ENCODE results near the gene RAP2A.

The RAP2A gene

DNA sequence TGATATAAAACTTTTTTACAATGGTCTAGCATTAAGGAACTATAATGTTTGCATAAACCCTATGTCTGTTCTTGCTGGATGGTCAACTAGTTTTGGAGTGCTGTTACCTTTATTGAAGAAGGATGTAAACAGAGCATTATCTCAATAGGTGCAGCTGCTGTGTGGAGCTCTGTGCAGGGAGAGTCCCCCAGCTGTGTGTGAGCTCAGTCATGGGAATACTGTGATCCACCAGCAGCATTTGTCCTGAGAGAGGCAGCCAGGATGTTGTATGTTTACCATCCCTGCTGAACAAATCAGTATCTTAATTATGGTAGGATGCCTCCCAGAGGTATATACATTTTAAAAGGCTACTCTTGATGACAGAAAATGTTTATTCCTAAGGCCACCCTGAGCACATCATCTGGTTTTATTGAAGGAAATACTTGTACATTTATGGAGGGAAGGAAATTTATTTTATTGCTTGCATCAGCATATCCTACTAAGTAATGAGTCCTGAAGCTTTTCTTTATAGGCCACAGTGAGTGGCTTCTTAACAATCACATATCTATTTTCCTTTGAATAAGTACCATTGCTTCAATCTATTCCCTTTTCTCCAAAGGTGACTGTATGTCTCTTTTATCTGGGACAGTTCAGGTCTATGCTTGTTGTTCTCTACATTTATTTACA, 11.7 kb downstream of the RAP2A start:
- no peak overlapping the region for H3K27ac ChIP-seq (ENCODE audit: insufficient read depth, low read depth, low read length, poor library complexity, severe bottlenecking)
- no peaks in the 10 kb centered on the region for H3K36me3 ChIP-seq (ENCODE audit: control insufficient read depth, insufficient read depth, low read length)

GRCh38 chr13:97446448-97446847, 12.5 kb downstream of the RAP2A start:
- H3K27me3 ChIP-seq (ENCODE audit: control insufficient read depth, insufficient read depth, low read length, poor library complexity, severe bottlenecking) = no peaks in the 10 kb centered on the region
- no peaks in the 10 kb centered on the region for H3K4me1 ChIP-seq (ENCODE audit: control insufficient read depth, insufficient read depth, low read length)
- no peak overlapping the region for H3K4me3 ChIP-seq (ENCODE audit: insufficient read depth, low read depth, low read length)
- no peaks in the 10 kb centered on the region for H3K9me3 ChIP-seq (ENCODE audit: control insufficient read depth, low read length)
- WGBS, 2 experiments = 94 to 96% methylated on average over 5 of the region's 5 CpGs
- no peaks in the 10 kb centered on the region for H3K36me3 ChIP-seq (ENCODE audit: control insufficient read depth, insufficient read depth, low read length)
- no peak overlapping the region for H3K27ac ChIP-seq (ENCODE audit: insufficient read depth, low read depth, low read length, poor library complexity, severe bottlenecking)

More for the DNA sequence above, 11.7 kb downstream of the RAP2A start:
- H3K9me3 ChIP-seq (ENCODE audit: control insufficient read depth, low read length) = no peaks in the 10 kb centered on the region
- no peaks in the 10 kb centered on the region for H3K27me3 ChIP-seq (ENCODE audit: control insufficient read depth, insufficient read depth, low read length, poor library complexity, severe bottlenecking)
- H3K4me3 ChIP-seq (ENCODE audit: insufficient read depth, low read depth, low read length) = no peak overlapping the region
- no peaks in the 10 kb centered on the region for H3K4me1 ChIP-seq (ENCODE audit: control insufficient read depth, insufficient read depth, low read length)

- Histone ChIP-seq H3K27ac (ENCODE audit: insufficient read depth, low read depth, low read length, poor library complexity, severe bottlenecking) (no peak overlapping the region), H3K36me3 (ENCODE audit: control insufficient read depth, insufficient read depth, low read length) (peaks cover 4% of the 10 kb centered on the region), H3K4me1 (ENCODE audit: control insufficient read depth, insufficient read depth, low read length) (no peaks in the 10 kb centered on the region), H3K4me3 (ENCODE audit: insufficient read depth, low read depth, low read length) (no peak overlapping the region), H3K27me3 (ENCODE audit: control insufficient read depth, insufficient read depth, low read length, poor library complexity, severe bottlenecking) (no peaks in the 10 kb centered on the region), H3K9me3 (ENCODE audit: control insufficient read depth, low read length) (peaks cover 1% of the 10 kb centered on the region)
- WGBS, 2 experiments = 90 to 96% methylated on average over 5 of the region's 5 CpGs
These were observed 14.7 kb downstream of the RAP2A start for GRCh38 chr13:97448503-97449251.

GRCh38 chr13:97454699-97455098, 20.7 kb downstream of the RAP2A start:
- H3K9me3 ChIP-seq (ENCODE audit: control insufficient read depth, low read length) = peaks cover 2% of the 10 kb centered on the region
- no peak overlapping the region for H3K4me3 ChIP-seq (ENCODE audit: insufficient read depth, low read depth, low read length)
- peaks cover 4% of the 10 kb centered on the region for H3K36me3 ChIP-seq (ENCODE audit: control insufficient read depth, insufficient read depth, low read length)
- H3K27me3 ChIP-seq (ENCODE audit: control insufficient read depth, insufficient read depth, low read length, poor library complexity, severe bottlenecking) = no peaks in the 10 kb centered on the region
- no peaks in the 10 kb centered on the region for H3K4me1 ChIP-seq (ENCODE audit: control insufficient read depth, insufficient read depth, low read length)
- no peak overlapping the region for H3K27ac ChIP-seq (ENCODE audit: insufficient read depth, low read depth, low read length, poor library complexity, severe bottlenecking)

- H3K36me3 ChIP-seq (ENCODE audit: control insufficient read depth, insufficient read depth, low read length) = peaks cover 4% of the 10 kb centered on the region
- no peak overlapping the region for H3K27ac ChIP-seq (ENCODE audit: insufficient read depth, low read depth, low read length, poor library complexity, severe bottlenecking)
- no peak overlapping the region for H3K4me3 ChIP-seq (ENCODE audit: insufficient read depth, low read depth, low read length)
- 77 to 88% methylated on average over 2 to 3 of the region's 3 CpGs for WGBS, 2 experiments
- no peaks in the 10 kb centered on the region for H3K27me3 ChIP-seq (ENCODE audit: control insufficient read depth, insufficient read depth, low read length, poor library complexity, severe bottlenecking)
- peaks cover 2% of the 10 kb centered on the region for H3K9me3 ChIP-seq (ENCODE audit: control insufficient read depth, low read length)
- no peaks in the 10 kb centered on the region for H3K4me1 ChIP-seq (ENCODE audit: control insufficient read depth, insufficient read depth, low read length)
These were observed 22.1 kb downstream of the RAP2A start for GRCh38 chr13:97456047-97456446.

DNA sequence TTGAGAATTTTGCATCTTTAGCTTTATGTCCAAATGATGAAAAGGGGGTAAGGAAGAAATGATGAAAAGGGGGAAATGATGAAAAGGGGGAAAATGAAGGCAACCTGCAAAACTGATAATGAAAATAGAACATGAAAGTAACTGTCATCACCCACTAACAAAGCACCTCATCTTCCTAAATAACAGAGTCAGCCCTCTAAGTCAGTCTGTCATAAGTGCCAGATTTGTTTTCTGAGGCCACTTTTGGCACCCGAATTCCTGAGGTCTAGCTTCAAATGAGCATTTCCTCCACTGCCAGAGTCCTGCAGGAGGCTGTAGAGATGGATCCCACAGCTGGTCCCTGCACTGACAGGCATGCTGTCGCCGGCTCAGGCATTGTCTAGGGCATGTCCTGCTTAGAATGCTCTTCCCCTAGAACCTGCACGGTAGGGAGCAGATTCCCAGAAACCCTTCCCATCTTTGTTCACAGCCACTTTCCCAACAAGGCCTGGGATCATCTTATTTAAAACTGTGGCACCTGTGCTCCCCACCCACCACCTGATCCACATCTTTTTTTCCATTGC, 25.3 kb downstream of the RAP2A start:
- no peaks in the 10 kb centered on the region for H3K27me3 ChIP-seq (ENCODE audit: control insufficient read depth, insufficient read depth, low read length, poor library complexity, severe bottlenecking)
- H3K4me3 ChIP-seq (ENCODE audit: insufficient read depth, low read depth, low read length) = no peak overlapping the region
- no peaks in the 10 kb centered on the region for H3K4me1 ChIP-seq (ENCODE audit: control insufficient read depth, insufficient read depth, low read length)
- no peak overlapping the region for H3K27ac ChIP-seq (ENCODE audit: insufficient read depth, low read depth, low read length, poor library complexity, severe bottlenecking)
- H3K36me3 ChIP-seq (ENCODE audit: control insufficient read depth, insufficient read depth, low read length) = peaks cover 2% of the 10 kb centered on the region
- H3K9me3 ChIP-seq (ENCODE audit: control insufficient read depth, low read length) = no peaks in the 10 kb centered on the region
- 80 to 83% methylated on average over 4 of the region's 4 CpGs for WGBS, 2 experiments

GRCh38 chr13:97460004-97460775, 26.2 kb downstream of the RAP2A start:
- Histone ChIP-seq H3K27me3 (ENCODE audit: control insufficient read depth, insufficient read depth, low read length, poor library complexity, severe bottlenecking) (no peaks in the 10 kb centered on the region), H3K9me3 (ENCODE audit: control insufficient read depth, low read length) (no peaks in the 10 kb centered on the region), H3K4me3 (ENCODE audit: insufficient read depth, low read depth, low read length) (no peak overlapping the region), H3K27ac (ENCODE audit: insufficient read depth, low read depth, low read length, poor library complexity, severe bottlenecking) (no peak overlapping the region), H3K4me1 (ENCODE audit: control insufficient read depth, insufficient read depth, low read length) (no peaks in the 10 kb centered on the region), H3K36me3 (ENCODE audit: control insufficient read depth, insufficient read depth, low read length) (peaks cover 5% of the 10 kb centered on the region)
- WGBS, 2 experiments = 97 to 98% methylated on average over 7 of the region's 7 CpGs

DNA sequence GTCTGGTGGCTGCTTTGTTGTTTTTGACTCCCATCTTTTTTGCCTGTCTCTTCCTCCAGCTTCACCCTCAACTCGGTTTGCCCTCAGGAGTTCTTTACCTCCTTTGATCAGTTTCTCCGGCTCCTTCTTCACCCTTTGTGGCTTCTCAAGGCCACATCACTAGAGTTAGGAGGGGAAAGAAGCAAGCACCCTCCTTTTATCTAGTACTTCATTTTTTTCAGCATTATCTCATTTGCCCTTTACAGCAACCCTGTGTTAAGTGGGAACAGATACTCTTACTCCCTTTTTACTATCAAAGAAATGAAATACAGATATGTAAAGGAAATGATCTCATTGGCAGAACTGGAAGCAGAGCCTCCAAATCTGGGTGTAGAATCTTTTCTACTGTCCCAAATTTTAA, 26.9 kb downstream of the RAP2A start:
- Histone ChIP-seq H3K4me3 (ENCODE audit: insufficient read depth, low read depth, low read length) (no peak overlapping the region), H3K9me3 (ENCODE audit: control insufficient read depth, low read length) (no peaks in the 10 kb centered on the region), H3K4me1 (ENCODE audit: control insufficient read depth, insufficient read depth, low read length) (no peaks in the 10 kb centered on the region), H3K36me3 (ENCODE audit: control insufficient read depth, insufficient read depth, low read length) (peaks cover 5% of the 10 kb centered on the region), H3K27me3 (ENCODE audit: control insufficient read depth, insufficient read depth, low read length, poor library complexity, severe bottlenecking) (no peaks in the 10 kb centered on the region), H3K27ac (ENCODE audit: insufficient read depth, low read depth, low read length, poor library complexity, severe bottlenecking) (no peak overlapping the region)
- 89 to 91% methylated on average over 2 of the region's 2 CpGs for WGBS, 2 experiments

DNA sequence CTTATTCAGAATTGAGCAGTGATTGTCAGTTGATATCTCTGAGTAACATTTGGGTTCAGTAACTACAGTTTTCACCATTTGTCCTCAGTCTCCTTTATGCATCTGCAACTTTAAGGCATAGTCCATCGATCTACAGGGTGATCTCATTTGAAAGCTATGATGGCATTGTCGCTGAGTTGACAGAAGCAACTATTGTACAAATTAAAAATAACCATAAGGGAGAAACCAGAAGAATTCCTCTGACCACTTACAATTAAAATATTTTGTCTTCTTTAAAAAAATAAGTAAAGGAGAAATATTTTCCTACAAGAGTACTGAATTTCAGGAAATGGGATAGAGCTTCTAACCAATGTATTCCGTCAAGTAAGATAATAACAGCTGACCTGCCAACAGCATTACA, 30.6 kb downstream of the RAP2A start:
- no peak overlapping the region for H3K27ac ChIP-seq (ENCODE audit: insufficient read depth, low read depth, low read length, poor library complexity, severe bottlenecking)
- H3K9me3 ChIP-seq (ENCODE audit: control insufficient read depth, low read length) = no peaks in the 10 kb centered on the region
- 96 to 100% methylated on average over 2 to 3 of the region's 3 CpGs for WGBS, 2 experiments
- H3K4me1 ChIP-seq (ENCODE audit: control insufficient read depth, insufficient read depth, low read length) = no peaks in the 10 kb centered on the region
- no peaks in the 10 kb centered on the region for H3K27me3 ChIP-seq (ENCODE audit: control insufficient read depth, insufficient read depth, low read length, poor library complexity, severe bottlenecking)
- H3K36me3 ChIP-seq (ENCODE audit: control insufficient read depth, insufficient read depth, low read length) = peaks cover 5% of the 10 kb centered on the region
- H3K4me3 ChIP-seq (ENCODE audit: insufficient read depth, low read depth, low read length) = no peak overlapping the region

DNA sequence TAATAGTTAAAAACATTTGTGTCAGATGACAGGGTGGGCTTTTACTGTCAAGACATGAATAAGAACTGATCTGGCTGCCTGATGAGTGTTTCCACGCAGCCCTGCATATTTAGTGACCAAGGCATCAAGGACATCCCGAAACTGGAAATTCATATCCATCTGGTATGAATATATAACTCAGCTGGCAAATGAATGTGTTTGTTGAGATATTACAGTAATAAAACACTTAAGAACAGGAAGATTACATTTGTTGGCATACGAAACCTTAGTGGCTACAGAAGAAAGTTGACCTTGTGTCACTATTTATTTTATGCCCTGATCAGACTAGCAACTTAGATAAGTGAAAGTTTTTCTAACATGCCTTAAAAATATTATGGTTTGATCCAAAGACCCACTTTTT, 32.8 kb downstream of the RAP2A start:
- Histone ChIP-seq H3K9me3 (ENCODE audit: control insufficient read depth, low read length) (no peaks in the 10 kb centered on the region), H3K36me3 (ENCODE audit: control insufficient read depth, insufficient read depth, low read length) (peaks cover 5% of the 10 kb centered on the region), H3K4me3 (ENCODE audit: insufficient read depth, low read depth, low read length) (no peak overlapping the region), H3K27ac (ENCODE audit: insufficient read depth, low read depth, low read length, poor library complexity, severe bottlenecking) (no peak overlapping the region), H3K4me1 (ENCODE audit: control insufficient read depth, insufficient read depth, low read length) (no peaks in the 10 kb centered on the region), H3K27me3 (ENCODE audit: control insufficient read depth, insufficient read depth, low read length, poor library complexity, severe bottlenecking) (no peaks in the 10 kb centered on the region)
- WGBS, 2 experiments = 98 to 99% methylated on average over 3 of the region's 3 CpGs

All from ectodermal cell (in vitro differentiated cells).